OCI-LY1 (cell line): ENCODE results near the gene SORL1-AS1.

Source experiments
- H2AFZ ChIP-seq: fragments of 200-600 bp; sonication (generic), shearing (Covaris generic); 2 replicates; pipeline ENCODE4 v1.6.0; 2014; ENCODE audit warnings: antibody characterized with exemption, mild to moderate bottlenecking, low read length
- H3F3A ChIP-seq: fragments of 200-600 bp; sonication (generic), shearing (Covaris generic); 2 replicates; pipeline ENCODE4 v1.6.0; 2014; ENCODE audit warnings: mild to moderate bottlenecking, antibody characterized with exemption, low read length, moderate library complexity; ENCODE audit not compliant: insufficient read depth
- H3K27ac ChIP-seq: fragments of 200-600 bp; sonication (generic); 2 replicates; pipeline ENCODE4 v1.5.1; 2014; ENCODE audit warnings: low read length, mixed run types, mild to moderate bottlenecking, low read depth; ENCODE audit not compliant: poor library complexity, severe bottlenecking
- H3K27me3 ChIP-seq: fragments of 200-600 bp; sonication (generic); 2 replicates; pipeline ENCODE4 v1.6.0; 2014; ENCODE audit warnings: antibody characterized with exemption, mild to moderate bottlenecking, low read length, moderate library complexity; ENCODE audit not compliant: insufficient read depth
- H3K36me3 ChIP-seq: fragments of 200-600 bp; sonication (generic); 2 replicates; pipeline ENCODE4 v1.6.1; 2014; ENCODE audit warnings: mild to moderate bottlenecking, antibody characterized with exemption, low read length, moderate library complexity, mixed read lengths; ENCODE audit not compliant: insufficient read depth
- H3K4me1 ChIP-seq: fragments of 200-600 bp; sonication (generic); 2 replicates; pipeline ENCODE4 v1.5.1; 2014; ENCODE audit warnings: mild to moderate bottlenecking, low read length, moderate library complexity; ENCODE audit not compliant: insufficient read depth, severe bottlenecking
- H3K4me2 ChIP-seq: fragments of 200-600 bp; sonication (generic), shearing (Covaris generic); 2 replicates; pipeline ENCODE4 v1.6.1; 2014; ENCODE audit warnings: low read length
- H3K4me3 ChIP-seq: fragments of 200-600 bp; sonication (generic); 2 replicates; pipeline ENCODE4 v1.5.1; 2014; ENCODE audit warnings: low read length, low read depth, mild to moderate bottlenecking, mixed read lengths; ENCODE audit not compliant: poor library complexity, severe bottlenecking
- H3K79me2 ChIP-seq: fragments of 200-600 bp; shearing (Covaris generic); 2 replicates; pipeline ENCODE4 v1.6.1; 2016; ENCODE audit warnings: mixed run types, low read length, mixed read lengths; ENCODE audit not compliant: insufficient read depth
- H3K9ac ChIP-seq: fragments of 200-600 bp; sonication (generic), shearing (Covaris generic); 2 replicates; pipeline ENCODE4 v1.6.1; 2014; ENCODE audit warnings: mild to moderate bottlenecking, low read length, mixed read lengths
- H3K9me2 ChIP-seq: fragments of 200-600 bp; sonication (generic), shearing (Covaris generic); 2 replicates; pipeline ENCODE4 v1.6.1; 2014; ENCODE audit warnings: low read depth, mild to moderate bottlenecking, low read length, mixed read lengths
- H3K9me3 ChIP-seq: fragments of 200-600 bp; shearing (Covaris generic); 2 replicates; pipeline ENCODE4 v1.6.1; 2014; ENCODE audit warnings: low read length, mixed read lengths
- H4K20me1 ChIP-seq: fragments of 200-600 bp; sonication (generic), shearing (Covaris generic); 2 replicates; pipeline ENCODE4 v1.6.0; 2016; ENCODE audit warnings: mild to moderate bottlenecking, low read length; ENCODE audit not compliant: insufficient read depth
- CTCF ChIP-seq: fragments of 200-600 bp; sonication (generic), shearing (Covaris generic); IDR thresholded peaks from 2 replicates; pipeline ENCODE4 v1.5.1; 2017; ENCODE audit warnings: mild to moderate bottlenecking, antibody characterized with exemption, low read length, moderate library complexity, mixed read lengths
- EZH2 ChIP-seq: fragments of 200-600 bp; sonication (generic), shearing (Covaris generic); IDR thresholded peaks from 2 replicates; pipeline ENCODE4 v1.8.0; 2017; ENCODE audit warnings: borderline replicate concordance, mixed run types, mild to moderate bottlenecking, antibody characterized with exemption, low read length, moderate library complexity, mixed read lengths

The SORL1-AS1 gene

DNA sequence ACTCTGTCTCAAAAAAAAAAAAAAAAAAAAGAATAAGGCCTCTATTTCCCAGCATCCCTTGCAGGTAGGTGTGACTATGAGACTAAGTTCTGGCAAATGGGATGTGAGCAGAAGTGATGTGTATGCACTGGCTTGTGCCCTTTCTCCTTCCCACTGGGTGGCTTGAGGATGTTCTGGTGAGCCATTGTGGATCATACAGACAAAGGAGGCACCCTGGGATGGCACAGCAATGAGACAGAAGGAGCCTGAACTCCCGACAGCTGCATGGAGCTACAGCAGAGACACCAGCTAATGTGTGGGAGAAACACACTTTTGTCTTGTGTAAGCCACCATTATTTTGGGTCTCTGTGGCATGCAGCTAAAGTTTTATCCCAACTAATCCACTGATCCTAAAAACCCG, 11.2 kb downstream of the SORL1-AS1 start:
- H3K4me3 ChIP-seq = no peak overlapping the region
- no peaks in the 10 kb centered on the region for H3F3A ChIP-seq
- H4K20me1 ChIP-seq = no peaks in the 10 kb centered on the region
- no peaks in the 10 kb centered on the region for H3K9me2 ChIP-seq
- TF ChIP-seq EZH2 (no peak), CTCF (no peak)
- H3K4me1 ChIP-seq = peaks cover 33% of the 10 kb centered on the region
- H3K27me3 ChIP-seq = no peaks in the 10 kb centered on the region
- no peak overlapping the region for H3K9ac ChIP-seq
- H3K27ac ChIP-seq = no peak overlapping the region
- H3K4me2 ChIP-seq = no peak overlapping the region
- no peak overlapping the region for H2AFZ ChIP-seq
- H3K9me3 ChIP-seq = no peaks in the 10 kb centered on the region
- no peaks in the 10 kb centered on the region for H3K36me3 ChIP-seq
- H3K79me2 ChIP-seq = no peaks in the 10 kb centered on the region

- no peak overlapping the region for H3K9ac ChIP-seq
- no peaks in the 10 kb centered on the region for H4K20me1 ChIP-seq
- H3K9me2 ChIP-seq = no peaks in the 10 kb centered on the region
- H3K4me3 ChIP-seq = no peak overlapping the region
- H3K79me2 ChIP-seq = no peaks in the 10 kb centered on the region
- H3K4me2 ChIP-seq = no peak overlapping the region
- H3K9me3 ChIP-seq = no peaks in the 10 kb centered on the region
- no peaks in the 10 kb centered on the region for H3K27me3 ChIP-seq
- TF ChIP-seq CTCF (no peak), EZH2 (no peak)
- H2AFZ ChIP-seq = no peak overlapping the region
- H3K27ac ChIP-seq = no peak overlapping the region
- no peaks in the 10 kb centered on the region for H3F3A ChIP-seq
- H3K36me3 ChIP-seq = no peaks in the 10 kb centered on the region
- H3K4me1 ChIP-seq = peaks cover 33% of the 10 kb centered on the region
Observed at GRCh38 chr11:121439759-121440158, 13.0 kb downstream of the SORL1-AS1 start.

GRCh38 chr11:121439337-121439736, 13.4 kb downstream of the SORL1-AS1 start:
- no peaks in the 10 kb centered on the region for H3K36me3 ChIP-seq
- no peaks in the 10 kb centered on the region for H3K9me3 ChIP-seq
- no peak overlapping the region for H3K27ac ChIP-seq
- H3F3A ChIP-seq = no peaks in the 10 kb centered on the region
- H3K4me3 ChIP-seq = no peak overlapping the region
- H3K4me1 ChIP-seq = peaks cover 33% of the 10 kb centered on the region
- H3K4me2 ChIP-seq = no peak overlapping the region
- H3K9ac ChIP-seq = no peak overlapping the region
- H4K20me1 ChIP-seq = no peaks in the 10 kb centered on the region
- H3K9me2 ChIP-seq = no peaks in the 10 kb centered on the region
- H3K27me3 ChIP-seq = no peaks in the 10 kb centered on the region
- TF ChIP-seq EZH2 (no peak), CTCF (no peak)
- no peaks in the 10 kb centered on the region for H3K79me2 ChIP-seq
- no peak overlapping the region for H2AFZ ChIP-seq
